HL-60 (cell line): Measurements from ENCODE around the gene PKDCC.

Source experiments
- DNase-seq, 2 experiments: peaks; one replicate each; pipeline ENCODE4 v3.0.0-alpha.2; 2010 to 2020; ENCODE audit warnings: low read depth in 1 of 2, low spot score in 1 of 2
- H3K27ac ChIP-seq: fragments of 250-450 bp; sonication (Bioruptor Pico); replicated peaks from 2 replicates; pipeline ENCODE4 v1.5.1; 2020; ENCODE audit warnings: mild to moderate bottlenecking, moderate library complexity
- H3K27me3 ChIP-seq: fragments of 250-450 bp; sonication (Bioruptor Pico); 2 replicates; pipeline ENCODE4 v1.5.1; 2021; ENCODE audit warnings: mild to moderate bottlenecking, moderate library complexity; ENCODE audit not compliant: insufficient read depth, poor library complexity, severe bottlenecking
- H3K4me3 ChIP-seq: replicated peaks from 2 replicates; pipeline ENCODE4 v1.5.1; 2011; ENCODE audit warnings: mild to moderate bottlenecking, control low read depth, low read length; ENCODE audit not compliant: insufficient read depth
- CTCF ChIP-seq: IDR thresholded peaks from one replicate; pipeline ENCODE4 v1.5.1; 2011; ENCODE audit warnings: low read length, control low read depth, inconsistent platforms; ENCODE audit not compliant: insufficient read depth
- GABPA ChIP-seq: IDR thresholded peaks from 2 replicates; pipeline ENCODE4 v1.6.1; 2012; ENCODE audit warnings: low read depth
- POLR2AphosphoS5 ChIP-seq: IDR thresholded peaks from 2 replicates; pipeline ENCODE4 v1.6.1; 2012; ENCODE audit warnings: low read depth
- REST ChIP-seq: IDR thresholded peaks from 2 replicates; pipeline ENCODE4 v1.6.1; 2012; ENCODE audit warnings: low read depth; ENCODE audit not compliant: insufficient replicate concordance
- SPI1 ChIP-seq: IDR thresholded peaks from 2 replicates; pipeline ENCODE4 v1.6.1; 2012; ENCODE audit warnings: low read depth, mild to moderate bottlenecking, borderline replicate concordance

PKDCC gene

GRCh38 chr2:42072349-42073118, 24.7 kb downstream of the PKDCC start:
- Histone ChIP-seq H3K27me3 (no peaks in the 10 kb centered on the region), H3K27ac (no peak overlapping the region), H3K4me3 (no peak overlapping the region)
- DNase-seq = peak in 1 of 2 experiments; percentile 33
- TF ChIP-seq CTCF (no peak), POLR2AphosphoS5 (no peak), GABPA (no peak), SPI1 (no peak), REST (no peak)

GRCh38 chr2:42073739-42074503, 26.1 kb downstream of the PKDCC start:
- TF ChIP-seq CTCF = no peak
- peak; percentile 3; the same call in 1 of the 2 replicates for TF ChIP-seq SPI1
- Histone ChIP-seq H3K27ac (no peak overlapping the region), H3K27me3 (no peaks in the 10 kb centered on the region), H3K4me3 (no peak overlapping the region)
- DNase-seq = no peak

- DNase-seq = no peak
- H3K27ac ChIP-seq = no peak overlapping the region
- TF ChIP-seq POLR2AphosphoS5 (no peak), REST (no peak), SPI1 (no peak), GABPA (no peak), CTCF (no peak)
- no peaks in the 10 kb centered on the region for H3K27me3 ChIP-seq
- no peak overlapping the region for H3K4me3 ChIP-seq
These were observed 26.8 kb downstream of the PKDCC start for GRCh38 chr2:42074661-42075060.
